H1 (cell line): ENCODE results near the gene EZH1. TPM values are rescaled to one million over a fixed set of nuclear protein-coding genes. Genes with fewer than 3 reads are reported as not detected.

Experiments used
- CTCF ChIA-PET: fragments of 300-600 bp; sonication (Branson Sonifier 250); formaldehyde crosslinking; loops from one replicate; lab custom pipeline; 2021; ENCODE audit not compliant: partially characterized antibody; lab: Charles Lee
- POLR2A ChIA-PET: fragments of 300-600 bp; sonication (Branson Sonifier 250); formaldehyde crosslinking; loops from one replicate; lab custom pipeline; 2021; ENCODE audit warnings: inconsistent platforms; ENCODE audit not compliant: partially characterized antibody; lab: Charles Lee
- DNase-seq, 2 experiments: peaks; one replicate each; pipeline versions ENCODE4 v3.0.0 to v3.0.0-alpha.2; 2010 to 2022; ENCODE audit warnings: low spot score in 2 of 2, low read depth in 1 of 2, mixed read lengths in 1 of 2
- FAIRE-seq: peaks from 2 replicates; lab custom pipeline; 2011; peaks lifted over from hg19 to GRCh38; lab: Jason Lieb, UNC
- H2AFZ ChIP-seq: 2 replicates; pipeline ENCODE4 v1.8.1; 2012; ENCODE audit warnings: low read length, inconsistent platforms
- H2AK5ac ChIP-seq: 2 replicates; pipeline ENCODE4 v1.6.1; 2013; ENCODE audit warnings: low read depth, low read length
- H2BK120ac ChIP-seq: replicated peaks from 2 replicates; pipeline ENCODE3; 2013; ENCODE audit warnings: low read depth, low read length, inconsistent platforms
- H2BK12ac ChIP-seq: 2 replicates; pipeline ENCODE4 v1.6.1; 2013; ENCODE audit warnings: low read depth, low read length
- H2BK15ac ChIP-seq: 2 replicates; pipeline ENCODE4 v1.6.1; 2013; ENCODE audit warnings: low read length
- H2BK20ac ChIP-seq: 2 replicates; pipeline ENCODE4 v1.6.1; 2013; ENCODE audit warnings: low read length
- H2BK5ac ChIP-seq: 2 replicates; pipeline ENCODE4 v1.6.1; 2013; ENCODE audit warnings: low read depth, low read length
- H3K14ac ChIP-seq: 2 replicates; pipeline ENCODE4 v1.6.1; 2013; ENCODE audit warnings: inconsistent platforms; ENCODE audit not compliant: insufficient read length
- H3K18ac ChIP-seq: 2 replicates; pipeline ENCODE4 v1.6.1; 2013; ENCODE audit warnings: low read length; ENCODE audit errors: extremely low read depth
- H3K23ac ChIP-seq: 2 replicates; pipeline ENCODE4 v1.6.1; 2013; ENCODE audit warnings: inconsistent platforms; ENCODE audit not compliant: insufficient read length
- H3K23me2 ChIP-seq: 2 replicates; pipeline ENCODE4 v1.6.1; 2013; ENCODE audit warnings: low read depth, low read length
- H3K27ac ChIP-seq: 2 replicates; pipeline ENCODE4 v1.6.1; 2011; ENCODE audit warnings: low read depth, low read length, inconsistent platforms
- H3K27me3 ChIP-seq, 4 experiments: replicated peaks in 1 of 4; 1 replicate in 1 of 4; 2 replicates in 3 of 4; pipeline versions ENCODE4 v1.6.1 to v1.8.1; 2011 to 2013; ENCODE audit warnings: low read length in 3 of 4, mild to moderate bottlenecking in 3 of 4, inconsistent platforms in 2 of 4, mixed read lengths in 2 of 4, moderate library complexity in 1 of 4; ENCODE audit not compliant: control insufficient read depth in 3 of 4, insufficient read depth in 3 of 4; ENCODE audit errors: extremely low read depth in 1 of 4
- H3K36me3 ChIP-seq, 4 experiments: 2 replicates each; pipeline versions ENCODE4 v1.6.1 to v1.8.1; 2011 to 2013; ENCODE audit warnings: mild to moderate bottlenecking in 4 of 4, low read length in 3 of 4, moderate library complexity in 2 of 4, control low read depth in 1 of 4, inconsistent platforms in 1 of 4; ENCODE audit not compliant: insufficient read depth in 4 of 4, control insufficient read depth in 2 of 4
- H3K4ac ChIP-seq: replicated peaks from 2 replicates; pipeline ENCODE3; 2013; ENCODE audit warnings: low read length, low read depth, mixed read lengths, inconsistent platforms; ENCODE audit not compliant: insufficient read length
- H3K4me1 ChIP-seq, 4 experiments: replicated peaks in 1 of 4; 1 replicate in 1 of 4; 2 replicates in 3 of 4; pipeline versions ENCODE4 v1.6.1 to v1.8.1; 2011 to 2013; ENCODE audit warnings: low read length in 3 of 4, inconsistent platforms in 2 of 4, mixed read lengths in 1 of 4; ENCODE audit not compliant: insufficient read depth in 4 of 4, control insufficient read depth in 3 of 4
- H3K4me2 ChIP-seq, 2 experiments: 2 replicates each; pipeline versions ENCODE4 v1.6.1 to v1.8.1; 2011 to 2013; ENCODE audit warnings: low read depth in 2 of 2, low read length in 2 of 2, control low read depth in 1 of 2, inconsistent platforms in 1 of 2, mild to moderate bottlenecking in 1 of 2; ENCODE audit not compliant: insufficient read depth in 1 of 2
- H3K4me3 ChIP-seq, 4 experiments: fragments of 200-600, 300-600 bp in 1 of 4; sonication (generic), shearing (Covaris generic), sonication (Bioruptor Twin) in 1 of 4; 2 replicates each; pipeline versions ENCODE4 v1.5.1 to v1.8.1; 2011 to 2016; ENCODE audit warnings: low read length in 4 of 4, low read depth in 3 of 4, control low read depth in 2 of 4, inconsistent platforms in 2 of 4, mild to moderate bottlenecking in 2 of 4, mixed read lengths in 1 of 4, moderate library complexity in 1 of 4; ENCODE audit not compliant: insufficient read depth in 2 of 4; ENCODE audit errors: extremely low read depth in 1 of 4
- H3K56ac ChIP-seq: replicated peaks from 2 replicates; pipeline ENCODE3; 2013; ENCODE audit warnings: low read depth, mild to moderate bottlenecking, mixed read lengths, low read length, inconsistent platforms; ENCODE audit not compliant: insufficient read length
- H3K79me1 ChIP-seq: 2 replicates; pipeline ENCODE4 v1.6.1; 2013; ENCODE audit warnings: low read depth, low read length, control low read depth
- H3K79me2 ChIP-seq, 2 experiments: 2 replicates each; pipeline versions ENCODE4 v1.6.1 to v1.8.1; 2012 to 2013; ENCODE audit warnings: low read length in 2 of 2, mild to moderate bottlenecking in 2 of 2, inconsistent platforms in 1 of 2; ENCODE audit not compliant: insufficient read depth in 2 of 2, control insufficient read depth in 1 of 2
- H3K9ac ChIP-seq, 4 experiments: replicated peaks in 1 of 4; 1 replicate in 1 of 4; 2 replicates in 3 of 4; pipeline versions ENCODE4 v1.6.1 to v1.8.1; 2011 to 2013; ENCODE audit warnings: low read depth in 3 of 4, low read length in 3 of 4, control low read depth in 2 of 4, mild to moderate bottlenecking in 2 of 4, moderate library complexity in 2 of 4, inconsistent platforms in 1 of 4; ENCODE audit errors: extremely low read depth in 1 of 4
- H3K9me3 ChIP-seq, 2 experiments: 2 replicates each; pipeline versions ENCODE4 v1.6.1 to v1.8.1; 2012 to 2013; ENCODE audit warnings: mild to moderate bottlenecking in 2 of 2, moderate library complexity in 2 of 2, control low read depth in 1 of 2, inconsistent platforms in 1 of 2, low read depth in 1 of 2, low read length in 1 of 2, mixed read lengths in 1 of 2; ENCODE audit not compliant: insufficient read depth in 2 of 2
- H4K20me1 ChIP-seq, 2 experiments: replicated peaks in 1 of 2; 2 replicates each; pipeline versions ENCODE3 to v1.8.1; 2011 to 2013; ENCODE audit warnings: inconsistent platforms in 2 of 2, low read length in 2 of 2, mild to moderate bottlenecking in 1 of 2; ENCODE audit not compliant: insufficient read depth in 2 of 2, control insufficient read depth in 1 of 2
- H4K5ac ChIP-seq: 2 replicates; pipeline ENCODE4 v1.6.1; 2013; ENCODE audit warnings: low read length, low read depth, mixed read lengths, inconsistent platforms; ENCODE audit not compliant: insufficient read length
- H4K8ac ChIP-seq: 2 replicates; pipeline ENCODE4 v1.8.0; 2013; ENCODE audit warnings: mild to moderate bottlenecking, moderate library complexity, low read length, inconsistent platforms; ENCODE audit not compliant: insufficient read depth; ENCODE audit errors: extremely low read depth
- H4K91ac ChIP-seq: replicated peaks from 2 replicates; pipeline ENCODE3; 2013; ENCODE audit warnings: low read length, mixed read lengths, inconsistent platforms; ENCODE audit not compliant: insufficient read length
- EGR1 ChIP-seq: IDR thresholded peaks from 2 replicates; pipeline ENCODE4 v1.6.1; 2011; ENCODE audit warnings: low read depth, low read length, borderline replicate concordance
- TAF1 ChIP-seq: IDR thresholded peaks from 2 replicates; pipeline ENCODE4 v1.6.1; 2011; ENCODE audit warnings: mild to moderate bottlenecking, low read depth, low read length
- WGBS, 2 experiments: shearing (Covaris generic) in 1 of 2; methylation state at CpG; one replicate each; pipeline versions ENCODE4 v1.1.6 to v1.1.7; 2013 to 2015; ENCODE audit warnings: low lambda C conversion rate in 2 of 2, mixed read lengths in 2 of 2, inconsistent platforms in 1 of 2, low coverage in 1 of 2, missing lambda C conversion rate in 1 of 2; ENCODE audit not compliant: insufficient replicate concordance in 2 of 2, insufficient coverage in 1 of 2, insufficient read length in 1 of 2; ENCODE audit errors: extremely low coverage in 1 of 2, missing lambda C conversion rate in 1 of 2; 5-methylcytosine and 5-hydroxymethylcytosine counted together
- polyA plus RNA-seq, 7 experiments: library from polyadenylated mRNA; depleted of rRNA in 3 of 7; stranded (reverse) in 5 of 7; unstranded in 2 of 7; fragments of >200 nt in 5 of 7; fragments of 200-250 nt in 2 of 7; gene quantifications; 1 replicate in 5 of 7; 2 replicates in 1 of 7; 4 replicates in 1 of 7; pipeline versions ENCODE4 v1.2.1 to v1.2.3, GENCODE V29; 2011 to 2013; ENCODE audit warnings: missing spikeins in 2 of 7, mixed read lengths in 2 of 7
- total RNA-seq: library from RNA; stranded (reverse); fragmentation: NEBNext Ultra II Directional; extraction: Animal tissue kit (Norgen Biotek cat#: 25700); gene quantifications from 2 replicates; pipeline ENCODE4 v1.2.1, GENCODE V29; 2021

The EZH1 gene
- total and polyA plus RNA-seq, 2 of the 8 experiments (the other 6 are each of a cell fraction or from before 2014, with no cell fraction given) = 17.4 to 20.8 TPM

DNA sequence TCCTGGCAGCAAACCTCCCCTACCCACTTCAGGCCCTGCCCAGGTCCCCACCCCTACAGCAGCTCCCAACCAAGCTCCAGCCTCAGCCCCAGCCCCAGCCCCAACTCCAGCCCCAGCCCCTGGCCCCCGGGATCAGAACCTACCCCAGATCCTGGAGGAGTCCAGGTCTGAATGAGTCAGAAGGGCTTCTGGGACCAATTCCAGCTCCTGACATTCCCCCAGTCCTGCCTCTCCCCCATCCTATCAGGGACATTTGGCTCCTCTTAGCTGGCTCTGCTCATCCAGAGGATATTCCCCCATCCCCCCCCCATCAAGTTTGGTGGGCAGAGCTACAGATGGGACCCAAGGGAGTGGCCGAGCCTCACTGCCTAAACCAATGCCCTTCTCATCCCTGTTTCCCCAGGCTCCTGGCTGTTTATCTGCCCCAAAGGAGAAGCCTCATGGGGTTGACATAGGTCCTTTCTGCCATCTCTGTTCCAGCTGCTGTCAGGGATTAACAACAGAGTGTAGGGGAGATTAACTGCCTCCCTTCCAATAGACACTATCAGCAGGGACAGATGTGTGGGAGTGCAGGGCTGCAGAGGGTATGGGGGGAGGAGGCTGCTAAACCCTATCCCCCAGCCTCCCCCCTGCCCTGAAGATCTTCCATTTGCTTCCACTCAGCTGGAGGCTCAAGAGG is 46.0 kb downstream of the EZH1 start:
- Histone ChIP-seq H3K18ac (no peak overlapping the region), H3K27me3 (no peaks in the 10 kb centered on the region), H3K23ac (no peak overlapping the region), H2AK5ac (no peak overlapping the region), H3K4me1 (0 out of 7 replicates have a peak, but pooled peaks cover 0 to 2% (median 0%) of the 10 kb centered on the region in 4 experiments), H3K23me2 (no peaks in the 10 kb centered on the region; the same call in 1 of the 2 replicates), H3K56ac (no peak overlapping the region), H4K91ac (no peak overlapping the region), H2BK20ac (no peak overlapping the region), H3K79me2 (no peaks in the 10 kb centered on the region), H2BK15ac (no peak overlapping the region), H4K8ac (no peak overlapping the region), H2BK5ac (no peak overlapping the region), H3K27ac (no peak overlapping the region), H4K20me1 (peaks cover 0 to 3% of the 10 kb centered on the region in 2 experiments), H3K9me3 (no peaks in the 10 kb centered on the region), H3K4me2 (no peak overlapping the region), H3K36me3 (peaks cover 0 to 16% (median 5%) of the 10 kb centered on the region in 4 experiments), H2BK120ac (no peak overlapping the region), H4K5ac (no peak overlapping the region), H3K4me3 (no peak overlapping the region), H2AFZ (no peak overlapping the region), H2BK12ac (no peak overlapping the region), H3K4ac (no peak overlapping the region), H3K79me1 (no peaks in the 10 kb centered on the region), H3K9ac (no peak overlapping the region), H3K14ac (no peak overlapping the region)
- FAIRE-seq (no peak), DNase-seq (no peak)
- TF ChIP-seq EGR1 = no peak
- TF ChIP-seq TAF1 = no peak
- WGBS, 2 experiments = 100% methylated on average over 2 of the region's 2 CpGs; no CpG with 5 or more reads in 1 of the 2 experiments
- POLR2A ChIA-PET = no interaction called here
- CTCF ChIA-PET = interaction anchor here (1.3 to 2.2 kb wide), 5 partner anchors 9 to 120 kb away, joined by 3 to 7 read pairs (median 4); no protein-coding TSS in a partner anchor
